Ishikawa (cell line): ENCODE measurements around the gene OR51B2.

Experiments used
- CEBPB ChIP-seq: IDR thresholded peaks from 2 replicates; pipeline ENCODE4 v1.6.1; 2012
- CREB1 ChIP-seq: IDR thresholded peaks from 2 replicates; pipeline ENCODE4 v1.6.1; 2012; ENCODE audit warnings: low read depth
- EGR1 ChIP-seq: IDR thresholded peaks from 2 replicates; pipeline ENCODE4 v1.6.1; 2012
- EP300 ChIP-seq: IDR thresholded peaks from 2 replicates; pipeline ENCODE4 v1.6.1; 2012; ENCODE audit warnings: borderline replicate concordance
- FOXM1 ChIP-seq: IDR thresholded peaks from 2 replicates; pipeline ENCODE4 v1.6.1; 2012; ENCODE audit warnings: low read depth, borderline replicate concordance
- MAX ChIP-seq: IDR thresholded peaks from 2 replicates; pipeline ENCODE4 v1.6.1; 2012
- NFIC ChIP-seq: IDR thresholded peaks from 2 replicates; pipeline ENCODE4 v1.6.1; 2012
- RAD21 ChIP-seq: IDR thresholded peaks from 2 replicates; pipeline ENCODE4 v1.6.1; 2012; ENCODE audit warnings: low read depth
- REST ChIP-seq: IDR thresholded peaks from 2 replicates; pipeline ENCODE4 v1.6.1; 2012; ENCODE audit warnings: low read depth, mild to moderate bottlenecking
- TAF1 ChIP-seq: IDR thresholded peaks from 2 replicates; pipeline ENCODE4 v1.6.1; 2012; ENCODE audit warnings: low read depth, mild to moderate bottlenecking
- TCF12 ChIP-seq: IDR thresholded peaks from 2 replicates; pipeline ENCODE4 v1.6.1; 2012; ENCODE audit warnings: low read depth
- TEAD4 ChIP-seq: IDR thresholded peaks from 2 replicates; pipeline ENCODE4 v1.6.1; 2012
- USF1 ChIP-seq: IDR thresholded peaks from 2 replicates; pipeline ENCODE4 v1.6.1; 2012
- YY1 ChIP-seq: IDR thresholded peaks from 2 replicates; pipeline ENCODE4 v1.6.1; 2012; ENCODE audit warnings: low read depth
- ZBTB7A ChIP-seq: IDR thresholded peaks from 2 replicates; pipeline ENCODE4 v1.6.1; 2012; ENCODE audit warnings: low read depth

Gene OR51B2

GRCh38 chr11:5284637-5285036, 39.5 kb downstream of the OR51B2 start:
- TF ChIP-seq EP300, result no peak
- TF ChIP-seq MAX, result no peak

GRCh38 chr11:5283882-5284281, 40.2 kb downstream of the OR51B2 start:
- no peak for TF ChIP-seq EP300
- TF ChIP-seq TAF1, result no peak
- no peak for TF ChIP-seq CEBPB
- no peak for TF ChIP-seq MAX
- TF ChIP-seq REST, result no peak
- no peak for TF ChIP-seq CREB1
- no peak for TF ChIP-seq RAD21
- no peak for TF ChIP-seq FOXM1
- TF ChIP-seq YY1, result no peak
- no peak for TF ChIP-seq EGR1
- no peak for TF ChIP-seq TCF12
- no peak for TF ChIP-seq TEAD4
- no peak for TF ChIP-seq NFIC
- TF ChIP-seq USF1, result no peak
- no peak for TF ChIP-seq ZBTB7A

- no peak for TF ChIP-seq FOXM1
- TF ChIP-seq EP300, result no peak
- no peak for TF ChIP-seq RAD21
- no peak for TF ChIP-seq TEAD4
- TF ChIP-seq YY1, result no peak
- no peak for TF ChIP-seq NFIC
- TF ChIP-seq CREB1, result no peak
- no peak for TF ChIP-seq TAF1
- no peak for TF ChIP-seq EGR1
- TF ChIP-seq TCF12, result no peak
- no peak for TF ChIP-seq USF1
- TF ChIP-seq REST, result no peak
- TF ChIP-seq CEBPB, result no peak
- TF ChIP-seq MAX, result no peak
- TF ChIP-seq ZBTB7A, result no peak
Observed at GRCh38 chr11:5283086-5283485, 41.0 kb downstream of the OR51B2 start.

GRCh38 chr11:5282628-5283027, 41.5 kb downstream of the OR51B2 start:
- TF ChIP-seq FOXM1 (no peak), CEBPB (no peak), TAF1 (no peak), ZBTB7A (no peak), TCF12 (no peak), TEAD4 (no peak), REST (no peak), NFIC (no peak), EGR1 (no peak), YY1 (no peak), MAX (no peak)
